ENCODE results near the gene MAP4K2.

The MAP4K2 gene

DNA sequence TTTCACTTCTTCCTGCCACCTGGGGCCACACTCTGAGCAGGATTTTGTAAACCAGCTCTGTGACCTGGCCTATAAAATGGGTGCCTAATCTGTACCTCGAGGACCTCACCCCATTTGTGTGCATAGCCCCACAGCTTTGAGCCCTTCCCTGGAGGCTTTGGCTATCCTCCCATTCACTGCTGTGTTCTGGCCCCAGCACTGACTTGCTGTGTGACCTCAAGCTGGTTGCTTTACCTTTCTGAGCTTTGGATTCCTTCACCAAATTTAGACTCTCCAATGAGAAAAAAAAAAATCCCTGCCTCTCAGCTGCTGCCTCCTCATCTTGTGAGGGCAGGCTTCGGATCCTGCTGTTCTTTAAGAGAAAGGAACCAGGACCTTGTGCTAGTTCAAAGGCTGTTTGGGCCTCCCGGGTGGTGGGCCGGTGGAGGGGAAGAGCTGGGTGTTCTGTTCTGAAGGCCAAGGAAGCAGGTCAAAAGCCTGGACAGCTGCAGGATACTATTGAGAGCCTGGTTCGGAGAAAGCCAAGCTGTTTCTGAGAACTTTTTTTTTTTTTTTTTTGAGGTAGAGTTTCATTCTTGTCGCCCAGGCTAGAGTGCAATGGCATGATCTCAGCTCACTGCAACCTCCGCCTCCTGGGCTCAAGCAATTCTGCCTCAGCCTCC, 42.1 kb downstream of the MAP4K2 start:
- TF ChIP-seq, protein P1, sequence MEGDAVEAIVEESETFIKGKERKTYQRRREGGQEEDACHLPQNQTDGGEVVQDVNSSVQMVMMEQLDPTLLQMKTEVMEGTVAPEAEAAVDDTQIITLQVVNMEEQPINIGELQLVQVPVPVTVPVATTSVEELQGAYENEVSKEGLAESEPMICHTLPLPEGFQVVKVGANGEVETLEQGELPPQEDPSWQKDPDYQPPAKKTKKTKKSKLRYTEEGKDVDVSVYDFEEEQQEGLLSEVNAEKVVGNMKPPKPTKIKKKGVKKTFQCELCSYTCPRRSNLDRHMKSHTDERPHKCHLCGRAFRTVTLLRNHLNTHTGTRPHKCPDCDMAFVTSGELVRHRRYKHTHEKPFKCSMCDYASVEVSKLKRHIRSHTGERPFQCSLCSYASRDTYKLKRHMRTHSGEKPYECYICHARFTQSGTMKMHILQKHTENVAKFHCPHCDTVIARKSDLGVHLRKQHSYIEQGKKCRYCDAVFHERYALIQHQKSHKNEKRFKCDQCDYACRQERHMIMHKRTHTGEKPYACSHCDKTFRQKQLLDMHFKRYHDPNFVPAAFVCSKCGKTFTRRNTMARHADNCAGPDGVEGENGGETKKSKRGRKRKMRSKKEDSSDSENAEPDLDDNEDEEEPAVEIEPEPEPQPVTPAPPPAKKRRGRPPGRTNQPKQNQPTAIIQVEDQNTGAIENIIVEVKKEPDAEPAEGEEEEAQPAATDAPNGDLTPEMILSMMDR (IDR thresholded peaks at IDR 0.05; ENCODE audit: low read length, missing control alignments), result no peak
- DNase-seq (ENCODE audit: low read depth), result no peak
- no peak overlapping the region for H3K4me3 ChIP-seq (replicated peaks; ENCODE audit: low read depth, low read length)

DNA sequence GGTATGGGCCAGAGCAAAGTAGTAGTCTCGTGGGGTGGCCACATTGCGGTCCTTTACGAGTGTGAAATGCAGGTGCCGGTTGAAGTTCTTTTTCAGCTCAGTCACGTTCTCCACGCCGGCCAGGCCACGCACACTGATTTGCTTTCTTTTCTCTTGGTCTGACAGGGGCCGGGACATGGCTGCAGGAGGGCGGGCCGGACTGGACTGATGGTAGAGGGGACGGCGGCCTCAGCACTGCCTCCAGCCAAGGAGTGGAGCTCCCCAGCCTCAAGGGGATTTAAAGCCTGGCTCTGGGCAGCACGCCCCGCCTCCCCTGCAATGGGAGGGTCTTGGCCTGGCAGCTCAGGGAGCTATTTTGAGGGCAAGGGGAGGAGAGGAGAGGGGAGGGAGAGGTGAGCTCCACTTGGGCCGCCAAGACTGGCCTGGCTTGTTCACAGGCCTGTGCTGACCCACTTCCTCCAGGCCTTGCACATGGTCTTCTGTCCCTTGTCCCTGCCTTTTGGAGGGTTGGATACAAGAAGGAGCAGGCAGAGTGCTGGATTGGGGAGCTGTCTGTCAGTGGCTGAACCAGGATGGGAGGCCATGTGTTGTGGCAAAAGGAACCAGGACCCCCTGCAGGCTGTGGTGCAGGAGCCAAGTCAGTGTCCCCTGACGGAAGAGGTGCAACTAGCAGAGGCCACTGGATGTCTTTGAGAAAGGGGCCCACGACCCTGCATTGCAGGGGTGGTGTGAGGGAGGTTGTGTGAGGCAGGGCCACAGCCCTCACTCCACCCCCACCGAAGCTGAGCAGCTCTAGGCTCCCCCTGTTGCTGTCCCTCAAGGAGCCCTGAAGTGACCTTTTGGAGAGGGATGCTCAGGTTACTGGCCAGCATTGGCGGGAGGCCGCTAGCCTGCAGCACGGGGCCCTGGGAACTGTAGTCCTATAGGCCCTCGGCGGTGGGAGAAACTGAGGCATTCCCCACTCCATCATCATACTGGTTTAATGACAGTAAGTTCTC, 43.0 kb downstream of the MAP4K2 start, which contains the start of gene PYGM:
PYGM (minus strand) TSS at position 253 of the 998 bp plus-strand sequence; CDS start at position 177, 76 bp downstream.
- TF ChIP-seq, protein P1 (IDR thresholded peaks at IDR 0.05; ENCODE audit: low read length, missing control alignments), result no peak
- DNase-seq (ENCODE audit: low read depth), result peak; percentile 60
- no peak within 1 kb of the TSS for H3K4me3 ChIP-seq (replicated peaks; ENCODE audit: low read depth, low read length)

DNA sequence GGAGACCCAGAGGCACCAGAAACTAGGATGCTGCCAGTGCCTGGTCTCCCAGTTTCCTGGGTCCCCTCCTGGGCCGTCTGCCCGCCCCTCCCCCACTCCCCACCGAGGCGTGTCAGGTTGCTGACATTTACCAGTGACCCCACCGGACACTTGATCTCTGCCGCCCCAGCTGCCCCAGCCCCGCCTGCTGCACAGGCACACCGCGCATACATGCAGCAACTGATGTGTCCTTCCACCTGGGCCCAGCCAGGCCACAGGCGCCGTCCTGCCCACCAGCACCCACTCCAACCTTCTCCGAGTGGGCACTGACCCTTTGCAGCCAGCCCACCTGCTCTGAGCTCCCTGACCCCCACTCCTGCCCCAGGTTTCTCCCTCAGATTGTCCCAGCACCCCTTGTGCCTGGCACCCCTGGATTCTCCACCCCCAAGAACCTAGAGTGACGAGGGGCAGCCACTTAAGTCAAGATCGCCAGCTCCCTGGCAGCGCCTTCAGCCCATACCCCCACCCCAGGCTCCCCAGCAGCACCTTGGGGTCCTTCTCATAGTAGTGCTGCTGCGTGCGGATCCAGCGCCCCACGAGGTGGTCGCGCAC, 43.8 kb downstream of the MAP4K2 start:
- TF ChIP-seq, protein P1 (IDR thresholded peaks at IDR 0.05; ENCODE audit: low read length, missing control alignments), result no peak
- DNase-seq (ENCODE audit: low read depth), result no peak
- H3K4me3 ChIP-seq (replicated peaks; ENCODE audit: low read depth, low read length), result no peak overlapping the region

DNA sequence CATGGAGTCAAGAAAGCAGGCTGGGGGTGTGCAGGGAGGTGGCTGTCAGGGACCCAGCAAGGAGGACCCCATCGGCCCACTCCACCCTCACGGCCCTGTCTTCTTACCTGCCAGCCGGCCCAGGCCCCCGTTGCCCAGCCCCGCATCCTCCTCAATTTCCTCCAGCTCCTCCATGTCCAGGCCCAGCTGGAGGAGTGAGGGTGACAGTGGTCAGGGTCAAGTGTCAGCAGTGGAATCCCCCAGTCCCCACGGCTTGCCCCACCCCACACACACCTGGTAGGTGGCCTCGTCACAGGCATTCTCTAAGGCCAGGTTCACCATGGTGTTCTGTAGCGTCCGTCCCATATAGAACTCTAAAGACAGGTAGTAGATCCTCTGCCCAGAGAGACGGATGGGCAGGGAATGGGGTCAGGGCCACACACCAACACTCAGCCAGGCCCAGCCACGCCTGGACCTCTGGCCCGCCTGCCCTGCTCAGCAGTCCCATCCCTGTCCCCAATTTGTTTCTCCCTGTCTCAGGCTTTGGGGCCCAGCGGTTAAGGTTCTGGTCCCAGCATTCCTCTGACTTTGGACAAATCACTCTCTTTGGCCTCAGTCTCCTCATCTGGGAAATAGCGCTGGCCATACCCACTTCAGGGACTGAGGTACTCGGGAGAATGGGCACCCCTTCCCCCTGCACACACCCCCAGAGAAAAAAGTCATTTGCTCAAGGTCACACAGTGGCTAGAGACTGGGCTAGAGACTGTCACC, 44.5 kb downstream of the MAP4K2 start:
- H3K4me3 ChIP-seq (replicated peaks; ENCODE audit: low read depth, low read length), result no peak overlapping the region
- no peak for DNase-seq (ENCODE audit: low read depth)
- TF ChIP-seq, protein P1 (IDR thresholded peaks at IDR 0.05; ENCODE audit: low read length, missing control alignments), result no peak

DNA sequence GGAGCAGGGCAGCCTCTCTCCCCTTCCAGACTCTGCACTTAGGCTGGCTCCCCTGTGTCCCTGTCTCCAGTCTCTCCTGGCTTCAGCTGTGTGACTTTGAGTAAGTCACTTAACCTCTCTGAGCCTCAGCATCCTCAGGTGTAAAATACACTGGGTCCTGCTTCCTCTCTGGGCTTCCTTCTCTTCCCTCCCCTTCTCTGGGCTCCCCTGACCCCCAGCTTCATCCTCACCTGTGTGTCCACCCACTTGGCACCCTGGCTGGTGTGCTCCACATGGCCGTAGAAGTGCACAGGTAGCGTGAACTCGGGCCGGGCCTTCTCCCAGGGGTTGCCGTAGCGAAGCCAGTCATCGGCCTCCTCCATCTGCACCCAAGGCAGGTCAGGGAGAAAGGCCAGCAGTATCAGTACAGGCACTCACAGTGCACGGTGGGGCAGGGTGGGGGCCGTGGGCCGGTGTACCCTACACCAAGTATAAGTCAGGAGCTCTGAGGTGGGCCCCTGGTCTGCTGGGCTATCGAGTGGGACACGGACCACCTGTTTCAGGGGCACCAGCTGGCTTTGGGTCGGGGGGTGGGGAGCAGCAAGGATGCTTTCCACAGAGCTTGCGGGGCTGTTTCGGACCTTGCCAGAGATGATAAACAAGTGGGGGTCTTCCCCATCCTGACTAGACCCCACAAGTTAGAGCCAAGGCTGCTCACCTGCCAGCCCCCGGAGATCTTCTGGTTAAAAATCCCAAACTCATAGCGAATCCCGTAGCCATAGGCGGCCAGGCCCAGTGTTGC, 45.3 kb downstream of the MAP4K2 start:
- DNase-seq (ENCODE audit: low read depth), result no peak
- TF ChIP-seq, protein P1 (IDR thresholded peaks at IDR 0.05; ENCODE audit: low read length, missing control alignments), result no peak

More for the DNA sequence above, 45.3 kb downstream of the MAP4K2 start:
- H3K4me3 ChIP-seq (replicated peaks; ENCODE audit: low read depth, low read length), result no peak overlapping the region
